Esophagus mucosa (tissue), 1 donor: ENCODE data around the gene KIF5B. TPM values are rescaled to one million over a fixed set of nuclear protein-coding genes. Genes with fewer than 3 reads are reported as not detected.
"Not testable (repeated sequence)": the region's sequence is repeated elsewhere in the genome, so short reads cannot be mapped to it uniquely, and the experiment has no call there.

Source experiments
- ATAC-seq: fragments of 200-7000 bp; cut with Tn5 transposase; one replicate; pipeline ENCODE4 v1.9.1; 2020
- total RNA-seq: library from RNA; stranded (reverse); gene quantifications from one replicate; pipeline ENCODE4 v1.2.4, GENCODE V29; 2023
- donor health status: DM: yes; HTN: yes; CAD: no.

Gene KIF5B
- total RNA-seq, result 52.0 TPM

GRCh38 chr10:32056136-32057035, at the start of gene KIF5B:
TSS of gene KIF5B (minus strand) at chr10:32056425. CDS start at chr10:32055973, 452 bp downstream.
- ATAC-seq, result peak; percentile 92

GRCh38 chr10:32105782-32106382, 49.7 kb upstream of the KIF5B start:
- ATAC-seq, result no peak

- ATAC-seq, result no peak
These were observed 48.6 kb upstream of the KIF5B start for GRCh38 chr10:32104622-32105509.

- ATAC-seq, result no peak
These were observed 48.0 kb upstream of the KIF5B start for GRCh38 chr10:32104181-32104580.

GRCh38 chr10:32103721-32104120, 47.5 kb upstream of the KIF5B start:
- ATAC-seq, result no peak

GRCh38 chr10:32098566-32099259, 42.5 kb upstream of the KIF5B start:
- ATAC-seq, result not testable (repeated sequence)

GRCh38 chr10:32095116-32095733, 39.0 kb upstream of the KIF5B start:
- ATAC-seq, result no peak

- ATAC-seq, result no peak
These were observed 37.4 kb upstream of the KIF5B start for GRCh38 chr10:32093650-32094049.

GRCh38 chr10:32091046-32091445, 34.8 kb upstream of the KIF5B start:
- ATAC-seq, result no peak

GRCh38 chr10:32084185-32084851, 28.1 kb upstream of the KIF5B start:
- no peak for ATAC-seq

GRCh38 chr10:32077896-32078485, 21.8 kb upstream of the KIF5B start:
- ATAC-seq, result peak; percentile 18

- ATAC-seq, result no peak
These were observed 17.4 kb upstream of the KIF5B start for GRCh38 chr10:32073659-32074058.

GRCh38 chr10:32073128-32073527, 16.9 kb upstream of the KIF5B start:
- no peak for ATAC-seq

- peak; percentile 84 for ATAC-seq
These were observed 16.0 kb upstream of the KIF5B start for GRCh38 chr10:32072025-32072800.

- peak; percentile 63 for ATAC-seq
These were observed 14.4 kb upstream of the KIF5B start for GRCh38 chr10:32070645-32071044.

- no peak for ATAC-seq
These were observed 12.3 kb upstream of the KIF5B start for GRCh38 chr10:32068569-32068968.

- ATAC-seq, result not testable (repeated sequence)
These were observed 11.7 kb upstream of the KIF5B start for GRCh38 chr10:32067931-32068330.

GRCh38 chr10:32065856-32066255, 9.6 kb upstream of the KIF5B start:
- no peak for ATAC-seq

GRCh38 chr10:32061440-32061839, 5.2 kb upstream of the KIF5B start:
- ATAC-seq, result peak; percentile 39

- no peak for ATAC-seq
These were observed 4.1 kb upstream of the KIF5B start for GRCh38 chr10:32060347-32060746.
